ENCODE results near the gene EYA2. TPM values are rescaled to one million over a fixed set of nuclear protein-coding genes. Genes with fewer than 3 reads are reported as not detected.

EYA2 gene
- total and polyA plus RNA-seq, 2 of the 4 experiments (the other 2 are of a cell fraction): 2.3 to 5.4 TPM

DNA sequence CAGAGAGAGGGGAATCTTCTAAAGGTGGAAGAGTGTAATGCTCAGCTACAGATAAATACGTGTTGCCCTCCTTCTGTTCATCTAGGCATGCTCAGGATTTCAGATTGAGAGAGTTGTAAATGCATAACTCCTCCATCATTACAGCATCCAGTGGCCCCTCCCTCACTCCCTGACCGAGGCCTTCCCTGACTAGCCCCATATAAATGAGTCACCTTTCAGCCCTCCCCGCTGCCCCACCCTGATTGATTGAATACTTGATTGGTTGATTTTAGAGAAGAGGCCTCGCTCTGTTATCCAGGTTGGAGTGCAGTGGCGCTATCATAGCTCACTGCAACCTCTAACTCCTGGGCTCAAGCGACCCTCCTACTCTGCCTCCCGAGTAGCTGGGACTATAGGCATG, 193.7 kb downstream of the EYA2 start:
- H3K27me3 ChIP-seq (ENCODE audit: control insufficient read depth, insufficient read depth, low read length): no peaks in the 10 kb centered on the region
- no peak overlapping the region for H2BK120ac ChIP-seq (ENCODE audit: low read depth, low read length)
- no peak overlapping the region for H3K18ac ChIP-seq (ENCODE audit: low read depth, low read length)
- no peak overlapping the region for H2BK15ac ChIP-seq (ENCODE audit: low read depth, low read length)
- no peak overlapping the region for H3K4me3 ChIP-seq (ENCODE audit: insufficient read depth, low read depth, low read length)
- dilution Hi-C loops (cut with HindIII; ENCODE audit: low sequenced_read_pairs, unreplicated experiment) (no loop called here), intact Hi-C loops (cut with micrococcal nuclease) (no loop called here), in situ Hi-C loops (cut with MboI; ENCODE audit: low sequenced_read_pairs) (no loop called here)
- H4K20me1 ChIP-seq (ENCODE audit: insufficient read depth, low read length): no peaks in the 10 kb centered on the region
- no peak overlapping the region for H4K91ac ChIP-seq (ENCODE audit: insufficient read depth, low read depth, low read length)
- no TSS peak for BruUV-seq (replicated peaks)
- POLR2A ChIA-PET (ENCODE audit: unreplicated experiment): no interaction called here
- H3K4ac ChIP-seq (ENCODE audit: low read depth, low read length): no peak overlapping the region
- H3K9me1 ChIP-seq (ENCODE audit: insufficient read depth, low read length): peaks cover 5% of the 10 kb centered on the region
- no peaks in the 10 kb centered on the region for H3K79me1 ChIP-seq (ENCODE audit: low read depth in 1 of 2, low read length in 2 of 2)
- no peak overlapping the region for H2BK20ac ChIP-seq (ENCODE audit: low read depth, low read length)
- H4K8ac ChIP-seq (ENCODE audit: low read depth in 2 of 2, low read length in 2 of 2): no peak overlapping the region
- no peaks in the 10 kb centered on the region for H3K36me3 ChIP-seq (ENCODE audit: control insufficient read depth, insufficient read depth, low read length)
- no peak overlapping the region for H3K14ac ChIP-seq (replicated peaks; ENCODE audit: low read depth, low read length)
- no peak overlapping the region for H2AFZ ChIP-seq (replicated peaks; ENCODE audit: low read length, poor library complexity)
- H3K9ac ChIP-seq (ENCODE audit: low read depth, low read length): no peak overlapping the region
- H2AK5ac ChIP-seq (ENCODE audit: low read depth, low read length): no peak overlapping the region
- 90% methylated on average over 2 of the region's 7 CpGs; no CpG with 5 or more reads in 1 of the 2 experiments for WGBS, 2 experiments (ENCODE audit: extremely low coverage in 2 of 2, insufficient read length in 1 of 2)
- no peak overlapping the region for H2AK9ac ChIP-seq (replicated peaks; ENCODE audit: low read depth, low read length, poor library complexity)
- TF ChIP-seq BHLHE40 (IDR thresholded peaks at IDR 0.05; ENCODE audit: low read depth, low read length): no peak
- TF ChIP-seq MXI1 (IDR thresholded peaks at IDR 0.05; ENCODE audit: borderline replicate concordance, low read depth, low read length): no peak
- no peaks in the 10 kb centered on the region for H3K4me1 ChIP-seq (ENCODE audit: control insufficient read depth, insufficient read depth, low read length)
- ATAC-seq (ENCODE audit: low read depth): no peak
- H3K9me3 ChIP-seq (ENCODE audit: control insufficient read depth, insufficient read depth, low read length): no peaks in the 10 kb centered on the region
- CTCF ChIA-PET: no interaction called here
- no peak for DNase-seq
- H3K27ac ChIP-seq (ENCODE audit: insufficient read depth, low read length): no peak overlapping the region
- H3K56ac ChIP-seq (ENCODE audit: extremely low read depth, insufficient read depth, low read length): no peak overlapping the region
- no peak overlapping the region for H3K4me2 ChIP-seq (ENCODE audit: low read depth, low read length)
- H3K23ac ChIP-seq (ENCODE audit: low read depth, low read length): no peak overlapping the region
- no peak overlapping the region for H4K5ac ChIP-seq (ENCODE audit: low read depth, low read length)
- no peak overlapping the region for H2BK5ac ChIP-seq (ENCODE audit: low read depth, low read length, poor library complexity, severe bottlenecking)

Measured in IMR-90 (cell line).